ENCODE data around the gene AGBL4.

Gene AGBL4

GRCh38 chr1:48936436-48936835 is 1087.3 kb downstream of the AGBL4 start:
- DNase-seq = no peak

GRCh38 chr1:48932366-48932765 is 1091.4 kb downstream of the AGBL4 start:
- no peak for DNase-seq

- DNase-seq = no peak
Measured at GRCh38 chr1:48931506-48932192, 1092.1 kb downstream of the AGBL4 start.

GRCh38 chr1:48930011-48930410 is 1093.7 kb downstream of the AGBL4 start:
- no peak for DNase-seq

GRCh38 chr1:48924099-48924498 is 1099.7 kb downstream of the AGBL4 start:
- no peak for DNase-seq

GRCh38 chr1:48923116-48923515 is 1100.6 kb downstream of the AGBL4 start:
- DNase-seq = no peak

- DNase-seq = no peak
Measured at GRCh38 chr1:48920851-48921250, 1102.9 kb downstream of the AGBL4 start.

- no peak for DNase-seq
Measured at GRCh38 chr1:48917901-48918603, 1105.7 kb downstream of the AGBL4 start.

GRCh38 chr1:48917070-48917454 is 1106.7 kb downstream of the AGBL4 start:
- no peak for DNase-seq

GRCh38 chr1:48916130-48917069 is 1107.4 kb downstream of the AGBL4 start:
- no peak for DNase-seq

- no peak for DNase-seq
Measured at GRCh38 chr1:48908606-48909005, 1115.1 kb downstream of the AGBL4 start.

GRCh38 chr1:48906729-48907128 is 1117.0 kb downstream of the AGBL4 start:
- DNase-seq = no peak

- no peak for DNase-seq
Measured at GRCh38 chr1:48906164-48906563, 1117.6 kb downstream of the AGBL4 start.

GRCh38 chr1:48903291-48903690 is 1120.5 kb downstream of the AGBL4 start:
- no peak for DNase-seq

GRCh38 chr1:48898894-48899293 is 1124.9 kb downstream of the AGBL4 start:
- DNase-seq = no peak

- no peak for DNase-seq
Measured at GRCh38 chr1:48889615-48890014, 1134.1 kb downstream of the AGBL4 start.

- DNase-seq = no peak
Measured at GRCh38 chr1:48889082-48889481, 1134.7 kb downstream of the AGBL4 start.

GRCh38 chr1:48887796-48888195 is 1136.0 kb downstream of the AGBL4 start:
- no peak for DNase-seq

- DNase-seq = no peak
Measured at GRCh38 chr1:48882020-48882419, 1141.7 kb downstream of the AGBL4 start.

- DNase-seq = no peak
Measured at GRCh38 chr1:48878191-48878940, 1145.4 kb downstream of the AGBL4 start.

- DNase-seq = no peak
Measured at GRCh38 chr1:48876330-48876785, 1147.4 kb downstream of the AGBL4 start.

GRCh38 chr1:48875552-48876329 is 1148.0 kb downstream of the AGBL4 start:
- DNase-seq = no peak
